Cardiac muscle cell (in vitro differentiated cells and primary cell): ENCODE data around the gene SLC25A21. TPM values are rescaled to one million over a fixed set of nuclear protein-coding genes. Genes with fewer than 3 reads are reported as not detected.

Experiments
- DNase-seq, 2 donors: peaks; one replicate each; pipeline versions ENCODE4 v3.0.0 to v3.0.0-alpha.2; 2010 to 2017; ENCODE audit warnings: low read depth in 1 of 2, low spot score in 1 of 2
- H3K27ac ChIP-seq: fragments of 200-600 bp; sonication (generic); 2 replicates; pipeline ENCODE4 v1.5.1; 2016
- H3K27me3 ChIP-seq: fragments of 200-600 bp; sonication (generic); 2 replicates; pipeline ENCODE4 v1.6.0; 2016; ENCODE audit warnings: control low read depth
- H3K36me3 ChIP-seq: fragments of 200-600 bp; sonication (generic); 2 replicates; pipeline ENCODE4 v1.5.1; 2016; ENCODE audit warnings: control low read depth
- H3K4me1 ChIP-seq: fragments of 200-600 bp; sonication (generic); 2 replicates; pipeline ENCODE4 v1.8.1; 2017; ENCODE audit warnings: low read depth, mild to moderate bottlenecking, mixed run types
- H3K4me3 ChIP-seq: fragments of 200-600 bp; sonication (generic); 2 replicates; pipeline ENCODE4 v1.5.1; 2016; ENCODE audit warnings: mild to moderate bottlenecking
- H3K9me3 ChIP-seq: fragments of 200-600 bp; sonication (generic); 2 replicates; pipeline ENCODE4 v1.5.1; 2017; ENCODE audit warnings: low read depth, mild to moderate bottlenecking, control low read depth
- polyA plus RNA-seq: library from polyadenylated mRNA; unstranded; fragments of >200 nt; fragmentation: Nextera tagmentation; extraction: Ambion mirVana; gene quantifications from 2 replicates; pipeline ENCODE4 v1.2.1, GENCODE V29; 2016
- total RNA-seq: library from RNA; depleted of rRNA; stranded (reverse); fragments of >200 nt; gene quantifications from 2 replicates; pipeline ENCODE4 v1.2.3, GENCODE V29; 2016
- TF ChIP-seq, protein P1 (sequence below): IDR thresholded peaks from 2 replicates; pipeline ENCODE4 v1.5.1; 2012; ENCODE audit warnings: low read depth, mild to moderate bottlenecking, low read length

SLC25A21 gene
- total and polyA plus RNA-seq, 2 experiments from 2014 or later, result 0.63 to 8.4 TPM

- H3K4me3 ChIP-seq, result no peak overlapping the region
- TF ChIP-seq, protein P1, sequence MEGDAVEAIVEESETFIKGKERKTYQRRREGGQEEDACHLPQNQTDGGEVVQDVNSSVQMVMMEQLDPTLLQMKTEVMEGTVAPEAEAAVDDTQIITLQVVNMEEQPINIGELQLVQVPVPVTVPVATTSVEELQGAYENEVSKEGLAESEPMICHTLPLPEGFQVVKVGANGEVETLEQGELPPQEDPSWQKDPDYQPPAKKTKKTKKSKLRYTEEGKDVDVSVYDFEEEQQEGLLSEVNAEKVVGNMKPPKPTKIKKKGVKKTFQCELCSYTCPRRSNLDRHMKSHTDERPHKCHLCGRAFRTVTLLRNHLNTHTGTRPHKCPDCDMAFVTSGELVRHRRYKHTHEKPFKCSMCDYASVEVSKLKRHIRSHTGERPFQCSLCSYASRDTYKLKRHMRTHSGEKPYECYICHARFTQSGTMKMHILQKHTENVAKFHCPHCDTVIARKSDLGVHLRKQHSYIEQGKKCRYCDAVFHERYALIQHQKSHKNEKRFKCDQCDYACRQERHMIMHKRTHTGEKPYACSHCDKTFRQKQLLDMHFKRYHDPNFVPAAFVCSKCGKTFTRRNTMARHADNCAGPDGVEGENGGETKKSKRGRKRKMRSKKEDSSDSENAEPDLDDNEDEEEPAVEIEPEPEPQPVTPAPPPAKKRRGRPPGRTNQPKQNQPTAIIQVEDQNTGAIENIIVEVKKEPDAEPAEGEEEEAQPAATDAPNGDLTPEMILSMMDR, result no peak
These were observed 111.7 kb downstream of the SLC25A21 start for GRCh38 chr14:37060496-37061260.

GRCh38 chr14:37057776-37058175 lies 114.6 kb downstream of the SLC25A21 start:
- Histone ChIP-seq H3K27me3 (no peaks in the 10 kb centered on the region), H3K4me1 (peaks cover 7% of the 10 kb centered on the region), H3K27ac (no peak overlapping the region), H3K4me3 (no peak overlapping the region), H3K9me3 (no peaks in the 10 kb centered on the region), H3K36me3 (no peaks in the 10 kb centered on the region)
- TF ChIP-seq, protein P1, result no peak
- DNase-seq, result no peak

More at GRCh38 chr14:37060496-37061260, 111.7 kb downstream of the SLC25A21 start:
- H3K27ac ChIP-seq, result no peak overlapping the region
- no peaks in the 10 kb centered on the region for H3K36me3 ChIP-seq
- no peaks in the 10 kb centered on the region for H3K27me3 ChIP-seq
- peaks cover 7% of the 10 kb centered on the region for H3K4me1 ChIP-seq
- no peaks in the 10 kb centered on the region for H3K9me3 ChIP-seq
- no peak for DNase-seq

DNA sequence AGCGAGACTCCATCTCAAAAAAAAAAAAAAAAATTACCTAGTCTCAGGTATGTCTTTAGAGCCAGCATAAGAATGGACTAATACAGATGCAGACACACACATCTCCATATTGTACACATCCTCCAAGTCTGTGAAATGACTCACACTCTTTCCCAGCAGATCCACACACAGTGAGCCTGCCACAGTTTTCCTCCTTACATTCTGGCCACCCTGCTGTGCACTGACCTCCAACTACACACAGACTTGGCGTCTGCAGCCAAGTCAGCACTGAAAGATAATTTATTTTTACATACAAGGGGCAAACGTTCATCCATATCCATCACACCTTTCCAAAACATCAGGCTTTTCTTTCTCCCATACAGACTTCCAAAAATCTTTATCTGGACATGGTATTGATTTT lies 115.9 kb downstream of the SLC25A21 start:
- Histone ChIP-seq H3K4me1 (peaks cover 7% of the 10 kb centered on the region), H3K27ac (no peak overlapping the region), H3K27me3 (no peaks in the 10 kb centered on the region), H3K9me3 (no peaks in the 10 kb centered on the region), H3K36me3 (no peaks in the 10 kb centered on the region), H3K4me3 (no peak overlapping the region)
- TF ChIP-seq, protein P1, result no peak
- no peak for DNase-seq

- H3K9me3 ChIP-seq, result no peaks in the 10 kb centered on the region
- H3K4me1 ChIP-seq, result peaks cover 7% of the 10 kb centered on the region
- TF ChIP-seq, protein P1, result no peak
- no peak overlapping the region for H3K27ac ChIP-seq
- H3K4me3 ChIP-seq, result no peak overlapping the region
- no peaks in the 10 kb centered on the region for H3K27me3 ChIP-seq
- no peak for DNase-seq
- no peaks in the 10 kb centered on the region for H3K36me3 ChIP-seq
These were observed 117.5 kb downstream of the SLC25A21 start for GRCh38 chr14:37054869-37055268.

- DNase-seq, result no peak
- H3K4me1 ChIP-seq, result peaks cover 7% of the 10 kb centered on the region
- H3K4me3 ChIP-seq, result no peak overlapping the region
- TF ChIP-seq, protein P1, result no peak
- no peaks in the 10 kb centered on the region for H3K27me3 ChIP-seq
- H3K9me3 ChIP-seq, result no peaks in the 10 kb centered on the region
- H3K36me3 ChIP-seq, result no peaks in the 10 kb centered on the region
- no peak overlapping the region for H3K27ac ChIP-seq
These were observed 118.3 kb downstream of the SLC25A21 start for GRCh38 chr14:37054144-37054543.
